Right atrium auricular region (tissue), 2 donors: Measurements from ENCODE around the gene PNPLA7. TPM values are rescaled to one million over a fixed set of nuclear protein-coding genes. Genes with fewer than 3 reads are reported as not detected.

ENCODE experiments used
- DNase-seq: peaks from one replicate; pipeline ENCODE4 v3.0.0-alpha.2; 2019; ENCODE audit warnings: low spot score
- H3K27ac ChIP-seq, 2 donors: fragments of 200-600 bp; sonication (generic); 1 replicate in 1 of 2; 2 replicates in 1 of 2; pipeline ENCODE4 v1.5.1; 2016 to 2019
- H3K27me3 ChIP-seq, 2 donors: fragments of 200-600 bp; sonication (generic); one replicate each; pipeline versions ENCODE4 v1.5.1 to v1.6.0; 2017 to 2019
- H3K36me3 ChIP-seq: fragments of 200-600 bp; sonication (generic); one replicate; pipeline ENCODE4 v1.5.1; 2016
- H3K4me1 ChIP-seq, 2 donors: fragments of 200-600 bp; sonication (generic); one replicate each; pipeline versions ENCODE4 v1.5.1 to v1.6.0; 2017 to 2019
- H3K4me3 ChIP-seq, 2 donors: fragments of 200-600 bp; sonication (generic); 1 replicate in 1 of 2; 2 replicates in 1 of 2; pipeline ENCODE4 v1.5.1; 2017 to 2019; ENCODE audit warnings: mild to moderate bottlenecking in 1 of 2, moderate library complexity in 1 of 2
- H3K9me3 ChIP-seq, 2 donors: fragments of 200-600 bp; sonication (generic); one replicate each; pipeline ENCODE4 v1.5.1; 2019
- total RNA-seq, 2 donors: library from RNA; depleted of rRNA; stranded (reverse); fragments of >200 nt; gene quantifications; one replicate each; pipeline ENCODE4 v1.1.0, GENCODE V29; 2016
- TF ChIP-seq, protein P1 (sequence below), 2 donors: fragments of 200-600 bp; sonication (generic); IDR thresholded peaks; one replicate each; pipeline ENCODE4 v1.5.1; 2019; ENCODE audit warnings: antibody characterized with exemption in 2 of 2

PNPLA7 gene
- total RNA-seq, 2 donors from 2014 or later = 4.4 to 4.6 TPM

DNA sequence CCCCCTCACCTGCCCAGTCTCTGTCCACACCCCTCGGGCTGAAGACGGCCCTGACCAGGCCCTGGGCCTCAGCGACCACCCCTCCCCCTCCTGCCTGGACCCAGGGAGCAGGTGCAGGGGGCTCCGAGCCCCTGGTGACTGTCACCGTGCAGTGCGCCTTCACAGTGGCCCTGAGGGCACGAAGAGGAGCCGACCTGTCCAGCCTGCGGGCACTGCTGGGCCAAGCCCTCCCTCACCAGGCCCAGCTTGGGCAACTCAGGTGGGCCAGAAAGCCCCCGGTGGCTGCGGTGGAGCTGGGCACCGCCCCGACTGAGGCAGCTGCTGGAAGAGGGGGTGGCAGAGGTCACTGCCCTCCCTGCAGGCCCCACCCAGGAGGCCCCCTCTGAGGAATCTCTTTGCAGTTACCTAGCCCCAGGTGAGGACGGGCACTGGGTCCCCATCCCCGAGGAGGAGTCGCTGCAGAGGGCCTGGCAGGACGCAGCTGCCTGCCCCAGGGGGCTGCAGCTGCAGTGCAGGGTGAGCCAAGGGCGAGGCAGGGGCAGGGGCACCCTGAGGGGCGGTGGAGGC, 116.8 kb downstream of the PNPLA7 start:
- Histone ChIP-seq H3K27ac (no peak overlapping the region), H3K27me3 (no peaks in the 10 kb centered on the region), H3K4me1 (peaks cover 0 to 7% of the 10 kb centered on the region in 2 donors), H3K4me3 (no peak overlapping the region), H3K9me3 (no peaks in the 10 kb centered on the region), H3K36me3 (no peaks in the 10 kb centered on the region)
- DNase-seq = no peak
- TF ChIP-seq, protein P1, sequence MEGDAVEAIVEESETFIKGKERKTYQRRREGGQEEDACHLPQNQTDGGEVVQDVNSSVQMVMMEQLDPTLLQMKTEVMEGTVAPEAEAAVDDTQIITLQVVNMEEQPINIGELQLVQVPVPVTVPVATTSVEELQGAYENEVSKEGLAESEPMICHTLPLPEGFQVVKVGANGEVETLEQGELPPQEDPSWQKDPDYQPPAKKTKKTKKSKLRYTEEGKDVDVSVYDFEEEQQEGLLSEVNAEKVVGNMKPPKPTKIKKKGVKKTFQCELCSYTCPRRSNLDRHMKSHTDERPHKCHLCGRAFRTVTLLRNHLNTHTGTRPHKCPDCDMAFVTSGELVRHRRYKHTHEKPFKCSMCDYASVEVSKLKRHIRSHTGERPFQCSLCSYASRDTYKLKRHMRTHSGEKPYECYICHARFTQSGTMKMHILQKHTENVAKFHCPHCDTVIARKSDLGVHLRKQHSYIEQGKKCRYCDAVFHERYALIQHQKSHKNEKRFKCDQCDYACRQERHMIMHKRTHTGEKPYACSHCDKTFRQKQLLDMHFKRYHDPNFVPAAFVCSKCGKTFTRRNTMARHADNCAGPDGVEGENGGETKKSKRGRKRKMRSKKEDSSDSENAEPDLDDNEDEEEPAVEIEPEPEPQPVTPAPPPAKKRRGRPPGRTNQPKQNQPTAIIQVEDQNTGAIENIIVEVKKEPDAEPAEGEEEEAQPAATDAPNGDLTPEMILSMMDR (IDR thresholded peaks at IDR 0.05) = no peak

DNA sequence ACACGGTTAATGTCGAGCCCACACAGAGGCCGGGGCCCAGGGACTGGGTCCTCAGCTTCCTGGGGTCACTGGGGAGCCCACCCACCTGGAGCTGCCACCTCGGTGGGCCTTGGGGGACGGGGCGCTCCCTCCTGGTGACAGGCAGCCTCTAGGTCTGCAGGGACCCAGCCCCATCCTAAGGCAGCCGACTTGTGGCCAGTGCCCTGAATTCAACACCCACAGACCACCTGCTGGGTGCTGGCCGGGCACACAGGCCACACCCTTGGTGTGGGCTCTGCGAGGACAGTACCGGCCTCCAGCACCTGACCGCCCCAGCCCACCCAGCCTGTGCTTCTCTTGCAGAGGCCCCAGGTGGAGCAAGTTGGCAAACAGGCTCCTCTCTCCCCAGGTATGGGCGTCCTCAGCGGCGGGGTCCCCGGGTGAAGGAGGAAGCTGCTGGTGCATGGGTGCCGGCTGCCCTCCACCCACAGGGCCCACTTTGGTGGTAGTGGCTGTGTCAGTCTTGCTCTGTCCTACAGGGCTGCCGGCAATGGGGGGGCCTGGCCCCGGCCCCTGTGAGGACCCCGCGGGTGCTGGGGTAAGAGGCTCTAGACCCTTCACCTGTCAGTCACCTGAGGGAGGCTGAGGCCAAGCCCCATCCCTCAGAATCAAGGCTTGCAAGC, 117.4 kb downstream of the PNPLA7 start:
- H3K4me3 ChIP-seq = no peak overlapping the region
- peaks cover 0 to 7% of the 10 kb centered on the region in 2 donors for H3K4me1 ChIP-seq
- H3K27me3 ChIP-seq = no peaks in the 10 kb centered on the region
- no peaks in the 10 kb centered on the region for H3K9me3 ChIP-seq
- DNase-seq = no peak
- TF ChIP-seq, protein P1 (IDR thresholded peaks at IDR 0.05) = no peak
- H3K27ac ChIP-seq = no peak overlapping the region
- no peaks in the 10 kb centered on the region for H3K36me3 ChIP-seq

DNA sequence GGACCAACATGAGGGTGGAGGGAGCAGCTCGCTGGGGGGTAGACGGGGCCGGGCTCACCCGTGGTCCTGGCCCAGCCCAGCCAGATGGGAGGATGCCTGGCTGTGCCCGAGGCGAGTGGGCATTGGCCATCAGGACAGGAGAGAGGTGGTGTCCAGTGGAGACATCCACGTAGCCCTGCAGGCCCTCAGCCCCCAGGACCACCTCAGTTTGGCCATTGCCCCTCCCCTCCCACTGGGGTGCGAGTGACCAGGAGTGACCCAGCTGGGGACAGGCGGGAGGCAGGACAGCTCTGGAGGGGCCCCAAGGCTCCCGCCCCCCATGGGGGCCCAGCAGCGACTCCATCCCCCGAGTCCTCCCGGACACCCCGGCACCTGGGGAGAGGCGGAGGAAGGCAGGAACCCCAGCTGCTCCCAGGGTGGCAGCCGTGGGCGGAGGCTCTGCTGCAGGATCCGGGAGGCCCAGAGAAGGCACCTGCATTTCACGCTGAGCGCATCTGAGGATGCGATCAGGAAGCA, 118.7 kb downstream of the PNPLA7 start:
- DNase-seq = no peak
- peaks cover 0 to 7% of the 10 kb centered on the region in 2 donors for H3K4me1 ChIP-seq
- H3K9me3 ChIP-seq = no peaks in the 10 kb centered on the region
- TF ChIP-seq, protein P1 (IDR thresholded peaks at IDR 0.05) = no peak
- no peak overlapping the region for H3K27ac ChIP-seq
- no peaks in the 10 kb centered on the region for H3K27me3 ChIP-seq
- no peaks in the 10 kb centered on the region for H3K36me3 ChIP-seq
- H3K4me3 ChIP-seq = no peak overlapping the region

DNA sequence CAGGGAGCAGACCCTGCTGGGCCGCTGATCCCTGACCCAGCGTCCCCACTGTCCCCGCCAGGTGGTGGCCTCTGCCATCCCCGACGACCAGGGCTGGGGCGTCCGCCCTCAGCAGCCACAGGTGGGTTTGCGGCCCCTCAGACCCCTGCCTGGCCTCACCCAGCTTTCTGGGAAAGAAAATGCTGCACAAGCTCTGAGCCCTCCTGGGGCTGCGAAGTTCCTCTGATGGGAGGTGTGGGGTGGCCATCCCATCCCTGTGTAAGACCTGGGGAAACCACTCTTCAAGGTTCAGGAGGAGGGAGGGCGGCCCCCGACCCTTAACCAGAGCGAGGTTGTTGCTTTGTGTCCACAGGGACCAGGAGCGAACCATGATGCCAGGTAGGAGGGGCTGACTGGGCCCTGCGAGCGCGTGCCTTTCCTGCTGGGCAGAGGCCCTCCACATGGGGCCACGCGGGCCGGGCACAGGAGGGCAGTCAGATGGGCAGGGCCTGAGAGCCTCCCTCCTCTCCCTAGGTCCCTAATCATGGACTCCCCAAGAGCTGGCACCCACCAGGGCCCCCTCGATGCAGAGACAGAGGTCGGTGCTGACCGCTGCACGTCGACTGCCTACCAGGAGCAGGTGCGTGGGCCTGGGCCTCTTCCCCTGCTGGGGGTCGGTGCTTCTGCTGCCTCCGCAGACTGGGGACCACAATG, 119.3 kb downstream of the PNPLA7 start:
- Histone ChIP-seq H3K36me3 (no peaks in the 10 kb centered on the region), H3K27ac (no peak overlapping the region), H3K9me3 (no peaks in the 10 kb centered on the region), H3K4me1 (peaks cover 0 to 2% of the 10 kb centered on the region in 2 donors), H3K4me3 (no peak overlapping the region), H3K27me3 (no peaks in the 10 kb centered on the region)
- TF ChIP-seq, protein P1 (IDR thresholded peaks at IDR 0.05) = no peak
- DNase-seq = no peak

DNA sequence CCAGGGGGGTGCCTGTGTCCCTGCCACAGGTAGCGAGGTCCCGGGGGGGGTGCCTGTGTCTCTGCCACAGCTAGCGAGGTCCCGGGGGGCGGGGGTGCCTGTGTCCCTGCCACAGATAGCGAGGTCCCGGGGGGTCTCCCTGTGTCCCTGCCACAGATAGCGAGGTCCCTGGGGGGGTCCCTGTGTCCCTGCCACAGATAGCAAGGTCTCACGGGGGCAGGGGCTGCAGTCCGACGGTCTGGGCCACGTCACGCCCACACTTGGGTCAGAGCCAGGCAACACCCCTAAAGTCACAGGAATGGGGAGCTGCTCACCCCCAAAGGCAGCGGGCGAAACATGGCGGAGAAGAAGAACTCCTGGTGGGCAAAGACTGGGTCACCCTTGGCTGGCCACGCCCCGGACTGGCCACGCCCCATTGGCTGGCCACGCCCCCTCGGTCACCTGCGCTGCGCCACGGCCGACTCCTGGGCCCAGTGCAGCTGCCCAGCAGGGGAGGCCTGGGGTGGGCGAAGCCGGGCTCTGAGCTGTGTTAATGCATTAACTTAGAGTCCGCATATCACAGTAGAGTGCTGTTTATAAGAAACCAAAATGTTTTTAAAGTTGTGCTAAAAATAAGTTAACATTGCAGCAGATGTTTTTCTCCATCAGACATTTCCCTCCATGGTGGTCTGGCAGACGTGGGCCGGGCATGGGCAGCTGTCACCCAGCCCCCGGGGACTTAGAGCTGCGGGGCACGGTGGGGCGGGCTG, 120.1 kb downstream of the PNPLA7 start:
- no peak for DNase-seq
- Histone ChIP-seq H3K27me3 (no peaks in the 10 kb centered on the region), H3K36me3 (no peaks in the 10 kb centered on the region), H3K27ac (no peak overlapping the region), H3K4me1 (no peaks in the 10 kb centered on the region), H3K9me3 (no peaks in the 10 kb centered on the region), H3K4me3 (no peak overlapping the region)
- TF ChIP-seq, protein P1 (IDR thresholded peaks at IDR 0.05) = no peak
